CD4-positive, alpha-beta T cell treated with Interferon gamma for 1 hour (primary cell): ENCODE data around the gene PRKCZ.

Experiments
- DNase-seq: peaks from one replicate; pipeline ENCODE4 v3.0.0-alpha.2; 2020

Gene PRKCZ

GRCh38 chr1:2163205-2163604 is 113.0 kb downstream of the PRKCZ start:
- no peak for DNase-seq

DNA sequence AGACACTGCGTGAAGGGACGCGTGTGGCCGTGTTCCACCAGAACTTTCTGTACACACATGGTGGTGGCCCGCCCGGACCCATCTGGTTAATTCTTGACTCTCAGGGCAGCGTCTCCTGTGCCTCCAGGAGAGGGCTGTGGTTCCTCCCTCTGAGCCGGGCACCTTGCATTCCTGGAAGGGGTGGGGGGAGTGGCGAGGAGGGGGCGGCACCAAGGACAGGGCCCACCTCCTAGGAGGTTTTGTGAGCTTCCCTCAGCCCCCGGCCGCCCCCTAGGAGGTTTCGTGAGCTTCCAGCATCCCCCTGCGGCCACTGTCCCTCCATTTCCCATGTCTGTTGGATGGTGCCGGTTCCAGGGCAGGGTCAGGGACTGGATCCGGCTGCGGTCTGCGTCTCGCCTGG is 115.4 kb downstream of the PRKCZ start:
- DNase-seq, result no peak

GRCh38 chr1:2166254-2166653 is 116.0 kb downstream of the PRKCZ start:
- DNase-seq, result no peak

DNA sequence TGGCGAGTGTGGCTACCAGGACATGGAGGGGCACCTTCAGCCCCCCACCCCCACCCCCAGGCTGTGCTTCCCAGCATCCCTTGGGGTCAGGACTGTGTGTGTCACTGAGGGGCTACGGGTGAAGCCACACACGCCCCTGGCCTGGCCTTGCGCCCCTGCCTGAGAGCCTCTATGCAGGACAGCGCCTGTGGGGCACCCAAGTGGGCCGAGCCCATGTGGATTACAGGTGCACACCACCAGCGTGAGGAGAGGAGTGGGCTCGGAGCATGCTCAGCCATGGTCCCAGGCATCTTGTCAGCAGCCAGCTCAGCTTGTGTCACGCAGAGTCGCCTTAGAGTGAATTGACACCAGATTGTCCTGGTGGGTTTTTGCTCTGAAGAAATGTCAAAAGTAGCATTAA is 116.5 kb downstream of the PRKCZ start:
- DNase-seq, result no peak

GRCh38 chr1:2168090-2168489 is 117.9 kb downstream of the PRKCZ start:
- DNase-seq, result no peak

DNA sequence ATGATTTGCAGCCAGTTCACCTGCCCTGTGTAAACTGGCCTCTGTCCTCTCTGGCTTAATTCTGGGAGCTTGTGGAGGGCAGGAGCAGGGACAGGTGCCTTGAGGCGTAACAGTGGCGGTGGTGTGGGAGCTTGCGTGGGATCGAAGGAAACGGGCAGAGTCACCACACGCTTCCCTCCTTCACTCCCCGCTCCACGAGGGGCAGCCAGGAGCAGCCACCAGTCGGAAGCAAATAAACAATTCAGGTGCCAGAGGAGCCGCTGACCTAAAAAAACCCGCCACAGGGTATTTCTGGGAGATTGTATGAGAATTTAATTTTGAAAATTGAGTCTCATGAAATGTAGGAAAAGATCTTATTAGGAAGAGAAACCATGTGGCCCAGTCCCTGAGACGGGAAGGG is 118.3 kb downstream of the PRKCZ start:
- DNase-seq, result no peak

DNA sequence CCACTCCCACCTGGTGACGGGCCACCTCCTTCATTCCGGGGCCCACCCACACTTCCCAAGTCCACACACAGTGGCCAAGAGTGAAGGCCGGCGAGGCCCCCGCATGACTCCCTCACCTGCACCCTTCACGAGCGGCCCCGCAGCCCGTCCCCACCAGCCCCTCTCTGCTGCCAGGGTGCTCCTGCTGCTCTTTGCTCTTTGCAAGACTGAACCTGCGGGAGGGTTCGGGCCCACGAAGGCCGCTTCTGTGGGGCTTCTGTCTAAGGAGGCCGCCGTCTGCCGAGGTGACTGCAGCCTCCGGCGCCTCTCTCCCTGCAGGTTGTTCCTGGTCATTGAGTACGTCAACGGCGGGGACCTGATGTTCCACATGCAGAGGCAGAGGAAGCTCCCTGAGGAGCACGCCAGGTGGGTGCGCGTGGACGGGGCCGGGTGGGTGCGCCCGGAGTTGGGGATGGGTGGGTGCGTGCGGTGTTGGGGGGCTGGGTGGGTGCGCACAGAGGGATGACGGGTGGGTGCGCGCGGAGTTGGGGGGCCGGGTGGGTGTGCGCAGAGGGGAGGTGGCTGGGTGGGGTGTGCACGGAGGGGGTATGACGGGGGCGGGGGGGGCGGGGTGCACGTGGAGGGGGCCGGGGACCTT is 119.1 kb downstream of the PRKCZ start:
- DNase-seq, result no peak

DNA sequence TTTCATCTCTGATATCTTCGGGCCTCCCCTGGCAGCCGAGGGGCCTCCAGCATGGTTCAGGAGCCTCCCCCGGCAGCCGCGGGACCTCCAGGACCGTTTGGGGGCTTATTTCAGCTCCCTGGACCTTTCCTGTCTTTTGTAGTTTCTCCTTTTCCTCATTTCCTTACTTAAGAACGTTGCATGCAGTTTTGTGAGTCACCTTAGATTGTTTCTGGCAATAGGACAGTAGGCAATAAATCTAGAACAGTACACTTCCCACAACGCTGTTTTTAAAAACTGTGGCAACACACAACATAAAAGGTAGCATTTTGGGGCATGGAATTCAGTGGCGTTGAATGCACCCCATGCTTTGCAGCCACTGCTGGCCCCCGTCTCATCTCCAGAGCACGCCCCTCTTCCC is 120.0 kb downstream of the PRKCZ start:
- DNase-seq, result no peak

GRCh38 chr1:2172012-2172411 is 121.8 kb downstream of the PRKCZ start:
- DNase-seq, result no peak

- DNase-seq, result no peak
Measured at GRCh38 chr1:2172551-2173146, 122.4 kb downstream of the PRKCZ start.

DNA sequence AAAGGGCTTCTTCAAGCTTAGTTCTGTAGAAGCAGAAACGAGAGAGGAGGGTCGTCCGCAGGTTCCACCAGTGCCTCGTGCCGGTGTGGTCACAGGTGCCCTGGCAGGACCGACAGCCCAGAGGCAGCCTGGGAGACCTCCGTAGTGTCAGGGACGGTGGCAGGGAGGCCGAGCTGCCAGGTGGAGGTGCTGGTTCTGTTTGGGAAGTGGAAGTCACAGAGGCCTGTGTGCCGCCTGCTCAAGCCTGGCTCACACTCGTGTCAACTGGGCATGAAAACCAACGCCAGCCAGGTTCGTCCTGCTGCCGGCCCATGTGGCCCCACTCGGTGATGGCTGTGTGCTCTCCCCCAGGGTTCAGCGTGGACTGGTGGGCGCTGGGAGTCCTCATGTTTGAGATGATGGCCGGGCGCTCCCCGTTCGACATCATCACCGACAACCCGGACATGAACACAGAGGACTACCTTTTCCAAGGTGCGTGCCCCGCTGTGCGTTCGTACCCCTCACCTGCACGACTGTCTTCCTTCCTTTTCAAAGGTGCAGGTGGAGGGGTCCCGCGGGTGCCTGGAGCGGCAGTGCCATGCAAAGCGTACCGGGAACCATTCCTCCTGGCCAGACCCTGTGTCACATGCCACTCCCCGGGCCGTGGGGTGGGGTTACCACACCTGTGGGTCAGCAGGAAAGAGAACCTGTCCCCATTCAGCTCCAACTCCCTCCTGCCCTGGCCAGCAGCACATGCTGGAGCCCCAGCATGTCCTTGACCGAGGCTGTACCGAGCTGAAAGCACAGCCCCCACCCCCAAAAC is 123.5 kb downstream of the PRKCZ start:
- DNase-seq, result no peak

DNA sequence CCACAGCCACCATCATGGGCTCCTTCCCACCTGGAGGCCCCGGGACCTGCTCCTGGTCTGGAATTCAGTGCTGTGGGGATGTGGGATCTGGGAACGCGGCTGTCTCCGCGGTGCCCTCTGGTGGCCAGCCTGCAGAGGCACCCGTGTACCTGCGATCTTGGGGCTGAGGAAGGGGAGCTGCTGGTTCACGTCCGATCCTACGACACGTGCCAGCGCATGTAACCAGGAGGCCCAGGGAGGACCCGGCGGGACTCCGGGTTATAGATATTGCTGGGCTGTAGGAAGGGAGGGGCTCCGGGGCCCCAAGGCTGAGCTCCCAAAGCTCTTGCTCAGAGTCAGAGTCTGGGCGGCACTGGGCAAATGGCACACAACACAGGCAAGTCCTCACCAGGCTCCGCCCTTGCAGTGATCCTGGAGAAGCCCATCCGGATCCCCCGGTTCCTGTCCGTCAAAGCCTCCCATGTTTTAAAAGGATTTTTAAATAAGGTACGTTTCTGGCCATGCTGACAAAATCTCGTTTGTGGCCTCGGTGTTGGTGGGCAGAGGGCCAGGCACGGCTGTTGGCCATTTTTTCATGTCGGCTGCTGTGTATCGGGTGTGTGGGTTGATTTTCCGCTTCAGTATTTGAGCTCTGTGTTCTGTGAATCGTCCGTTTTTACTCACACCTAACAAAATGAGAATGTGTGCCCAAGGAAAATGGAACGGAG is 124.3 kb downstream of the PRKCZ start:
- DNase-seq, result peak; percentile 42

GRCh38 chr1:2175055-2175414 is 124.8 kb downstream of the PRKCZ start:
- DNase-seq, result no peak

- no peak for DNase-seq
Measured at GRCh38 chr1:2175681-2176454, 125.7 kb downstream of the PRKCZ start.

GRCh38 chr1:2176615-2177014 is 126.4 kb downstream of the PRKCZ start:
- no peak for DNase-seq

- no peak for DNase-seq
Measured at GRCh38 chr1:2177541-2177940, 127.3 kb downstream of the PRKCZ start.

GRCh38 chr1:2177946-2178538 is 127.8 kb downstream of the PRKCZ start:
- DNase-seq, result no peak

DNA sequence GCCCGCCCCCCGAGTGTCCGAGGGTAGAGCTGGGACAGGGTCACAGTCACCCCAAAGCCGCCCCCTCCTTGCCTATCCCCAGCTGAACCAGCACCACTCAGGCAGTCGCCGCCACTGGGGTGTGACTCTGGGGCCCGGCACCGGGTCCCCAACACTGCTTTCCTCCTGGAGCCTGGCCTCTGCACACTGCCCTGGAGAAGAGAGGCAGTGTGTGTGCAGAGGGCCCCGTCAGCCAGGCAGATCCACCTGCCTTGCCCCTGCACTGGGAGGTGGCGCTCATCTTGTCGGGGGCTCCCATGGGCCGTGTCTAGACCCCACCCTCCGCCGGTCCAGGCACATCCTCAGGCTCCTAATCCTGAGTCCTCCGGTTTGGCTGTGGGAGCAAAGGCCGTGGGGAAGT is 128.7 kb downstream of the PRKCZ start:
- DNase-seq, result no peak

GRCh38 chr1:2179283-2180013 is 129.2 kb downstream of the PRKCZ start:
- no peak for DNase-seq

GRCh38 chr1:2180297-2181245 is 130.4 kb downstream of the PRKCZ start:
- no peak for DNase-seq

GRCh38 chr1:2181271-2181670 is 131.1 kb downstream of the PRKCZ start:
- no peak for DNase-seq
